VCaP (cell line): ENCODE data around the gene SNX24.
"Not testable (repeated sequence)": the region's sequence is repeated elsewhere in the genome, so short reads cannot be mapped to it uniquely, and the experiment has no call there.

Source experiments
- H3K27ac ChIP-seq: fragments of 450-650 bp; 2 replicates; pipeline ENCODE4 v1.5.1; 2017
- CTCF ChIP-seq: fragments of 450-650 bp; conservative IDR thresholded peaks from 2 replicates; pipeline ENCODE4 v1.5.1; 2017; ENCODE audit warnings: mild to moderate bottlenecking, moderate library complexity

Gene SNX24

DNA sequence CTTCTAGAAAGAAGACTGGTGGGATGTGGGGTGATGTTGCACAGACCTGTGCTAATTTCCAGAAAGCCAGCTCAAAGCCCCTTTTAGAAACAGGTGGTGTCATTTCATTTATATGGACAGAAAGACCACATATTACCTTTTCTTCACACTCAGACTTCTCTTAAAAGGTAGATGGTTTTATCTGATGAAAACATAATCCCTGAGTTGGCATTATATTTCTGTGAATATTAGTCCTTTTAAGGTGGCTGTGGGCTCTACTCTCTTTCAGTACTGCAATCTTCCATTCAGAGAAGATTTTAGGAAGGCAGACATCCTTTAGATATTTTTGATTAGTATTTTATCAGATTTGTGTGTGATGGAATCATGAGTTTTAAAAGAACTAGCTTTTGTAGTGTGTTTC lies 117.9 kb downstream of the SNX24 start:
- TF ChIP-seq CTCF: no peak
- no peak overlapping the region for H3K27ac ChIP-seq

DNA sequence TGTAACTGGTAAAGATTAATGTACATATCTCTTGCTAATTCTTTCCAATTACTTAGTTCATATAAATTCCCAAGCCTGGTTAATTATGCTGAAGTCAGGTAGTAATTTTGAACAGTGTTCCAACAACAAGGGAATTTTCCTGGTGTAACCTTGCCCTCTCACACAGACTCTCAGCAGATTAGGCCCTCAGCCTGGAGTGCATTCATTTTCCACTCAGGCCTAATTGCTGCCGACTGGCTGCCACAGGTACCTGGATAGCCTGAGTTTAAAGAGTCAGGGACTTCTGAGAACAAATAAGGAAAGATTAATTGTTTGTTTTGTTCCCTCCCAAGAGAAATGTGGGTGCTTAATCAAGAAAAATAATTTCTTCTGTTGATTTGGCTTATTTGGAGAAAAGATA lies 119.7 kb downstream of the SNX24 start:
- TF ChIP-seq CTCF: no peak
- no peak overlapping the region for H3K27ac ChIP-seq

DNA sequence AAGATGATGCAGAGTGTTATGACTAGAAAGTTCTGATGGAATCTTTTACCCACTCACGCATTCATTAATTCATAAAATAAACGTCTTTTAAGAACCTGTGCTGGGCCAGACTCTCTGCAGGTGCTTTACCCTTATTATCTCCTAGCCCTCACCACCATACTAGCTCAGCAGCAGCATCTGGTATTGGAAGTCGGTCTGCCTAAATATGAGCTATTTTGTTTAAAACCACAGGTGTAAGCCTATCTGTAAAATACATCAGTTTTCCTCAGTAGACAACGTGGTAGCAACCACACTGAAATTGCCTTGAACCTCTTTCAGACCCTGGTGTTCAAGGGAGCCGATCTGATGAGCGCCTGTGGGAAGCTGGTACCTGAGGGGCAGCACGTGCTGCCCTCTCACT lies 121.7 kb downstream of the SNX24 start:
- no peak overlapping the region for H3K27ac ChIP-seq
- TF ChIP-seq CTCF: no peak

DNA sequence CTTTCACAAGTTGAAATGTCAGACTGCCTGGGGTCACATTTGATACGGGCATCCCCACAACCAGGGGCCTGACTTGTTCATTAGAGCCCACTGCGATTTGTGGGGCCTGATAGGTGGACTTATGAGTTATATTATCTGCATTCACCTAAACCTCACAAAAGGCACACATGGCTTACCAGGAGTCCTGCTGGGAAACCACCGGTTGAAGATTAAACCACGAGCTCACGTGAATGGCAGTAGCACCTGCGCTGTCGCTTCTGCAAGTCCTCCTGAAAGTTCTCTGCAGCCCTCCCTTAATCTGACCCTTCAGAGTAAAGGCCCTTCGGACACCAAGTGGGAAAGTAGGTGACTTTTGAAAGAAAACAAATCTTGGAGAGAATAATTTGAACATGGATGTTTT lies 122.2 kb downstream of the SNX24 start:
- no peak for TF ChIP-seq CTCF
- H3K27ac ChIP-seq: no peak overlapping the region

GRCh38 chr5:122968056-122968455 lies 122.6 kb downstream of the SNX24 start:
- not testable (repeated sequence) for H3K27ac ChIP-seq

DNA sequence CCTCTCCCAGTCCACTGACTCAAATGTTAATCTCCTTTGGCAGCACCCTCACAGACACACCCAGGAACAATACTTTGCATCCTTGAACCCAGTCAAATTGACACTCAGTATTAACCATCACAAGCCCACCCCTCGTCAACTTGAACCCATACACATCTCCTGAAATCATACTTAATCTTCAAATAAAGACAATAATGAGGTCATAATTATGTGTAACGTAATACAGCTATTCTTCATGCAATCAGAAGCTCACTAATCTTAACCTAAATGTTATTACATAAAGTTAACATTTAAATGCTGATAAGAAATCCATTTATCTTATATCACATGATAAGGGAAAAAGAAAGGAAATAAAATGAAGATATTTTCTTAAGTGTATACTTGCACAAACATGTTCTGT lies 125.9 kb downstream of the SNX24 start:
- H3K27ac ChIP-seq: no peak overlapping the region
- no peak for TF ChIP-seq CTCF

GRCh38 chr5:122972877-122973276 lies 127.5 kb downstream of the SNX24 start:
- H3K27ac ChIP-seq: no peak overlapping the region
- TF ChIP-seq CTCF: no peak

GRCh38 chr5:122973759-122974158 lies 128.3 kb downstream of the SNX24 start:
- not testable (repeated sequence) for H3K27ac ChIP-seq

GRCh38 chr5:122974251-122974650 lies 128.8 kb downstream of the SNX24 start:
- not testable (repeated sequence) for H3K27ac ChIP-seq
